Uterus (tissue), 2 donors: ENCODE results near the gene GJA5.

Experiments
- CTCF ChIP-seq, 4 experiments: fragments of 200-600 bp in 2 of 4; fragments of 450-650 bp in 2 of 4; sonication (generic) in 2 of 4; IDR thresholded peaks; one replicate each; pipeline ENCODE4 v1.5.1; 2016 to 2019; ENCODE audit warnings: antibody characterized with exemption in 4 of 4, mild to moderate bottlenecking in 2 of 4, moderate library complexity in 1 of 4
- POLR2A ChIP-seq, 2 donors: fragments of 450-650 bp; IDR thresholded peaks; one replicate each; pipeline ENCODE4 v1.6.1; 2016; ENCODE audit warnings: antibody characterized with exemption in 2 of 2, mild to moderate bottlenecking in 1 of 2, moderate library complexity in 1 of 2

- TF ChIP-seq CTCF (IDR thresholded peaks at IDR 0.05) (no peak), POLR2A (IDR thresholded peaks at IDR 0.05) (no peak)
Observed at GRCh38 chr1:147745271-147745670, 15.1 kb downstream of the GJA5 start.
